Left renal pelvis (tissue), 4 donors: ENCODE measurements around the gene TRPM5. TPM values are rescaled to one million over a fixed set of nuclear protein-coding genes. Genes with fewer than 3 reads are reported as not detected.

Source experiments
- polyA plus RNA-seq, 4 donors: library from polyadenylated mRNA; unstranded; fragments of 120-200 nt; gene quantifications; one replicate each; pipeline ENCODE4 v1.2.1, GENCODE V29; 2013; ENCODE audit not compliant: insufficient read length in 4 of 4

Gene TRPM5
- polyA plus RNA-seq, 4 donors, result 0.61 to 5.6 (median 2.4) TPM

Other genes with a start within 250 kb of the TRPM5 start
- gene ASCL2, start 173.9 kb downstream of the TRPM5 start, polyA plus RNA-seq, result 1 to 10 TPM in 3 of 4 donors, under 1 TPM in 1; 0.29 to 4.7 (median 2.0) TPM
- gene C11orf21, start 142.6 kb downstream of the TRPM5 start, polyA plus RNA-seq, result 1 to 10 TPM in 2 of 4 donors, under 1 TPM in 2; 0.34 to 1.3 (median 0.80) TPM
- gene TSPAN32, start 142.5 kb downstream of the TRPM5 start, polyA plus RNA-seq, result 1 to 10 TPM; 1.3 to 6.0 (median 2.6) TPM
- 100 to 1,000 TPM; 571 to 870 (median 604) TPM for gene CD81, start 67.2 kb downstream of the TRPM5 start, polyA plus RNA-seq
- gene TSSC4, start 43.8 kb downstream of the TRPM5 start, polyA plus RNA-seq, result 10 to 100 TPM; 33.7 to 49.7 (median 37.4) TPM
- gene KCNQ1, start 494 bp upstream of the TRPM5 start, polyA plus RNA-seq, result 10 to 100 TPM in 2 of 4 donors, 1 to 10 TPM in 2; 2.3 to 13.0 (median 10.0) TPM